ENCODE results near the gene SAPCD2.

DNA sequence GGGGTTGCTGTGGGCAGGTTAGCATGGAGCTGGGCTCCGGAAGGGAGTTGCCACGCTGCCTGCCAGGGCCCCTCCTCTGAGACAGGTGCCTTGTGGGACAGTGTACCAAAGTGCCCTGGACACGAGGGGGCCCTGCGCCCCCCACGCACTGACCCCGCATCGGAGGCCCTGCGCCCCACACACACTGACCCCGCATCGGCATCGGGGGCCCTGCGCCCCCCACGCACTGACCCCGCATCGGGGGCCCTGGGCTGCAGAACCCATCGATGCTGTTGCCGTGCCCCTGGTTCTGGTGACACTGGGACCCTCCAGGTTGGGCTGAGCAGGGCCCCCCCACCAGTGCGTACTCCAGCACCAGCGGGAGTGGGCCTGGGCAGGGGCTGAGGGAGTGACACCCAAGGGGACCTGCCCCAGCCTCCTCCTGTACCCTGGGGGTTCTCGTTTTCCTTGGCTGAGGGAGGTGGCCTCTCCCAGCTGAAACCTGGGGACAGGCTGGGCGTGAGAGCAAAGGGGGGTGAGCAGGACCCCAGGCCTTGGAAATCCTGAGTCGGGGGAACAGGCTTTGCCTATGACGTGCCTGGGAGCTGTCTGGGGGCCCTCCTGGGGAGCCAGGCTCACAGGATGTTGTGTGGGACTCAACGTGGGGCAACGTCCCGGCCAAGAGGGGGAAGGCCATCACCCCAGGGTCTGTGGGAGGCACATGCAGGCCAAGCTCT lies 6.9 kb downstream of the SAPCD2 start:
- TF ChIP-seq, protein P1, sequence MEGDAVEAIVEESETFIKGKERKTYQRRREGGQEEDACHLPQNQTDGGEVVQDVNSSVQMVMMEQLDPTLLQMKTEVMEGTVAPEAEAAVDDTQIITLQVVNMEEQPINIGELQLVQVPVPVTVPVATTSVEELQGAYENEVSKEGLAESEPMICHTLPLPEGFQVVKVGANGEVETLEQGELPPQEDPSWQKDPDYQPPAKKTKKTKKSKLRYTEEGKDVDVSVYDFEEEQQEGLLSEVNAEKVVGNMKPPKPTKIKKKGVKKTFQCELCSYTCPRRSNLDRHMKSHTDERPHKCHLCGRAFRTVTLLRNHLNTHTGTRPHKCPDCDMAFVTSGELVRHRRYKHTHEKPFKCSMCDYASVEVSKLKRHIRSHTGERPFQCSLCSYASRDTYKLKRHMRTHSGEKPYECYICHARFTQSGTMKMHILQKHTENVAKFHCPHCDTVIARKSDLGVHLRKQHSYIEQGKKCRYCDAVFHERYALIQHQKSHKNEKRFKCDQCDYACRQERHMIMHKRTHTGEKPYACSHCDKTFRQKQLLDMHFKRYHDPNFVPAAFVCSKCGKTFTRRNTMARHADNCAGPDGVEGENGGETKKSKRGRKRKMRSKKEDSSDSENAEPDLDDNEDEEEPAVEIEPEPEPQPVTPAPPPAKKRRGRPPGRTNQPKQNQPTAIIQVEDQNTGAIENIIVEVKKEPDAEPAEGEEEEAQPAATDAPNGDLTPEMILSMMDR (IDR thresholded peaks at IDR 0.05) = no peak
- TF ChIP-seq POLR2A (IDR thresholded peaks at IDR 0.05) = no peak
- no peak for TF ChIP-seq POLR2AphosphoS5 (IDR thresholded peaks at IDR 0.05)

Data from suprapubic skin (tissue), 4 donors.